ENCODE measurements around the gene CUBN. TPM values are rescaled to one million over a fixed set of nuclear protein-coding genes. Genes with fewer than 3 reads are reported as not detected.
A peak's percentile ranks its signal among the peaks of the same experiment; 100 is the strongest.

Gene CUBN
- total RNA-seq, 1 donor = 1.1 TPM

- Histone ChIP-seq H4K20me1 (ENCODE audit: insufficient read depth, low read length) (no peaks in the 10 kb centered on the region), H3K27me3 (ENCODE audit: insufficient read depth, low read length) (no peaks in the 10 kb centered on the region), H3K4me1 (ENCODE audit: insufficient read depth, low read length) (peaks cover 5% of the 10 kb centered on the region), H3K36me3 (ENCODE audit: insufficient read depth, low read length) (no peaks in the 10 kb centered on the region), H3K79me2 (ENCODE audit: insufficient read depth, low read length) (no peaks in the 10 kb centered on the region), H3K27ac (ENCODE audit: low read depth, low read length) (no peak overlapping the region), H3K4me3 (ENCODE audit: insufficient read depth, low read length) (no peak overlapping the region), H2AFZ (ENCODE audit: low read length) (no peak overlapping the region), H3K9me3 (ENCODE audit: low read depth, low read length) (no peaks in the 10 kb centered on the region), H3K4me2 (ENCODE audit: insufficient read depth, low read length) (no peak overlapping the region)
- no peak for DNase-seq (ENCODE audit: insufficient read length, low spot score, missing footprints)
- TF ChIP-seq, protein P1, sequence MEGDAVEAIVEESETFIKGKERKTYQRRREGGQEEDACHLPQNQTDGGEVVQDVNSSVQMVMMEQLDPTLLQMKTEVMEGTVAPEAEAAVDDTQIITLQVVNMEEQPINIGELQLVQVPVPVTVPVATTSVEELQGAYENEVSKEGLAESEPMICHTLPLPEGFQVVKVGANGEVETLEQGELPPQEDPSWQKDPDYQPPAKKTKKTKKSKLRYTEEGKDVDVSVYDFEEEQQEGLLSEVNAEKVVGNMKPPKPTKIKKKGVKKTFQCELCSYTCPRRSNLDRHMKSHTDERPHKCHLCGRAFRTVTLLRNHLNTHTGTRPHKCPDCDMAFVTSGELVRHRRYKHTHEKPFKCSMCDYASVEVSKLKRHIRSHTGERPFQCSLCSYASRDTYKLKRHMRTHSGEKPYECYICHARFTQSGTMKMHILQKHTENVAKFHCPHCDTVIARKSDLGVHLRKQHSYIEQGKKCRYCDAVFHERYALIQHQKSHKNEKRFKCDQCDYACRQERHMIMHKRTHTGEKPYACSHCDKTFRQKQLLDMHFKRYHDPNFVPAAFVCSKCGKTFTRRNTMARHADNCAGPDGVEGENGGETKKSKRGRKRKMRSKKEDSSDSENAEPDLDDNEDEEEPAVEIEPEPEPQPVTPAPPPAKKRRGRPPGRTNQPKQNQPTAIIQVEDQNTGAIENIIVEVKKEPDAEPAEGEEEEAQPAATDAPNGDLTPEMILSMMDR (IDR thresholded peaks at IDR 0.05; ENCODE audit: extremely low read depth, low read depth, low read length) = no peak
Measured at GRCh38 chr10:16854623-16855022, 275.0 kb downstream of the CUBN start.

DNA sequence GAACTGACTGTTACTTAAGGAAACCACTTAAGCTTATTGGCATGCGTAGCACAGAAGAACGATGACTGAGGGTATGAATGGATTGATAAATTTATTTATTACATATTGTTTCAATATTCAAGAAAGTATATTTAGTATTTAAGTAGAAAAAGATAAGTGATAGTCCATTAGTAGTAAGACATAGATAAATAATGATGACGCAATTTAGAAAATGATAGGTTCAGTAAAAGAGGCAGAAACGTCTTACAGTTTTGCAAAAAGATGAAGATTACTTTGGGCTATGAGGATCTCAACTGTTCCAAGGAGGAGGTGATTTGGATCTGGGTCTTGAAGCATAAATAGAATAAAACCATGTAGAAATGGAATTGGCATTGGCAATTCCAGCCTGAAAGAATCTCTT, 275.8 kb downstream of the CUBN start:
- H3K4me3 ChIP-seq (ENCODE audit: insufficient read depth, low read length) = no peak overlapping the region
- no peak for DNase-seq (ENCODE audit: insufficient read length, low spot score, missing footprints)

GRCh38 chr10:16853201-16853600, 276.4 kb downstream of the CUBN start:
- Histone ChIP-seq H3K4me2 (ENCODE audit: insufficient read depth, low read length) (no peak overlapping the region), H3K9me3 (ENCODE audit: low read depth, low read length) (no peaks in the 10 kb centered on the region), H4K20me1 (ENCODE audit: insufficient read depth, low read length) (no peaks in the 10 kb centered on the region), H3K27ac (ENCODE audit: low read depth, low read length) (no peak overlapping the region), H2AFZ (ENCODE audit: low read length) (no peak overlapping the region), H3K4me3 (ENCODE audit: insufficient read depth, low read length) (no peak overlapping the region), H3K4me1 (ENCODE audit: insufficient read depth, low read length) (peaks cover 8% of the 10 kb centered on the region), H3K79me2 (ENCODE audit: insufficient read depth, low read length) (no peaks in the 10 kb centered on the region), H3K36me3 (ENCODE audit: insufficient read depth, low read length) (no peaks in the 10 kb centered on the region), H3K27me3 (ENCODE audit: insufficient read depth, low read length) (no peaks in the 10 kb centered on the region)
- TF ChIP-seq, protein P1 (IDR thresholded peaks at IDR 0.05; ENCODE audit: extremely low read depth, low read depth, low read length) = peak; percentile 62
- peak; percentile 85 for DNase-seq (ENCODE audit: insufficient read length, low spot score, missing footprints)

More for the DNA sequence above, 275.8 kb downstream of the CUBN start:
- Histone ChIP-seq H3K9me3 (ENCODE audit: low read depth, low read length) (no peaks in the 10 kb centered on the region), H2AFZ (ENCODE audit: low read length) (no peak overlapping the region), H3K27me3 (ENCODE audit: insufficient read depth, low read length) (no peaks in the 10 kb centered on the region), H3K4me2 (ENCODE audit: insufficient read depth, low read length) (no peak overlapping the region), H4K20me1 (ENCODE audit: insufficient read depth, low read length) (no peaks in the 10 kb centered on the region), H3K36me3 (ENCODE audit: insufficient read depth, low read length) (no peaks in the 10 kb centered on the region), H3K27ac (ENCODE audit: low read depth, low read length) (no peak overlapping the region), H3K4me1 (ENCODE audit: insufficient read depth, low read length) (peaks cover 8% of the 10 kb centered on the region), H3K79me2 (ENCODE audit: insufficient read depth, low read length) (no peaks in the 10 kb centered on the region)
- TF ChIP-seq, protein P1 (IDR thresholded peaks at IDR 0.05; ENCODE audit: extremely low read depth, low read depth, low read length) = no peak

- H3K27me3 ChIP-seq (ENCODE audit: insufficient read depth, low read length) = no peaks in the 10 kb centered on the region
- H3K9me3 ChIP-seq (ENCODE audit: low read depth, low read length) = no peaks in the 10 kb centered on the region
- TF ChIP-seq, protein P1 (IDR thresholded peaks at IDR 0.05; ENCODE audit: extremely low read depth, low read depth, low read length) = no peak
- H3K79me2 ChIP-seq (ENCODE audit: insufficient read depth, low read length) = no peaks in the 10 kb centered on the region
- DNase-seq (ENCODE audit: insufficient read length, low spot score, missing footprints) = no peak
- no peaks in the 10 kb centered on the region for H3K36me3 ChIP-seq (ENCODE audit: insufficient read depth, low read length)
- H3K4me1 ChIP-seq (ENCODE audit: insufficient read depth, low read length) = peaks cover 8% of the 10 kb centered on the region
- no peak overlapping the region for H2AFZ ChIP-seq (ENCODE audit: low read length)
- no peaks in the 10 kb centered on the region for H4K20me1 ChIP-seq (ENCODE audit: insufficient read depth, low read length)
- no peak overlapping the region for H3K4me2 ChIP-seq (ENCODE audit: insufficient read depth, low read length)
- H3K4me3 ChIP-seq (ENCODE audit: insufficient read depth, low read length) = no peak overlapping the region
- H3K27ac ChIP-seq (ENCODE audit: low read depth, low read length) = no peak overlapping the region
Measured at GRCh38 chr10:16852624-16853023, 277.0 kb downstream of the CUBN start.
